Measurements from ENCODE around the gene NPAS3.

GRCh38 chr14:33689680-33690079 lies 751.0 kb downstream of the NPAS3 start:
- TF ChIP-seq, protein P1, sequence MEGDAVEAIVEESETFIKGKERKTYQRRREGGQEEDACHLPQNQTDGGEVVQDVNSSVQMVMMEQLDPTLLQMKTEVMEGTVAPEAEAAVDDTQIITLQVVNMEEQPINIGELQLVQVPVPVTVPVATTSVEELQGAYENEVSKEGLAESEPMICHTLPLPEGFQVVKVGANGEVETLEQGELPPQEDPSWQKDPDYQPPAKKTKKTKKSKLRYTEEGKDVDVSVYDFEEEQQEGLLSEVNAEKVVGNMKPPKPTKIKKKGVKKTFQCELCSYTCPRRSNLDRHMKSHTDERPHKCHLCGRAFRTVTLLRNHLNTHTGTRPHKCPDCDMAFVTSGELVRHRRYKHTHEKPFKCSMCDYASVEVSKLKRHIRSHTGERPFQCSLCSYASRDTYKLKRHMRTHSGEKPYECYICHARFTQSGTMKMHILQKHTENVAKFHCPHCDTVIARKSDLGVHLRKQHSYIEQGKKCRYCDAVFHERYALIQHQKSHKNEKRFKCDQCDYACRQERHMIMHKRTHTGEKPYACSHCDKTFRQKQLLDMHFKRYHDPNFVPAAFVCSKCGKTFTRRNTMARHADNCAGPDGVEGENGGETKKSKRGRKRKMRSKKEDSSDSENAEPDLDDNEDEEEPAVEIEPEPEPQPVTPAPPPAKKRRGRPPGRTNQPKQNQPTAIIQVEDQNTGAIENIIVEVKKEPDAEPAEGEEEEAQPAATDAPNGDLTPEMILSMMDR (conservative IDR thresholded peaks at IDR 0.05) = no peak
- no peak for TF ChIP-seq EZH2 (IDR thresholded peaks at IDR 0.05; ENCODE audit: low read depth)
